CD4-positive, alpha-beta T cell treated with Interferon alpha-2 for 1 hour (primary cell): ENCODE results near the gene WDR81.
"Not testable (repeated sequence)": the region's sequence is repeated elsewhere in the genome, so short reads cannot be mapped to it uniquely, and the experiment has no call there.

Source experiments
- DNase-seq, 2 donors: peaks; one replicate each; pipeline ENCODE4 v3.0.0-alpha.2; 2020 to 2022

WDR81 gene

GRCh38 chr17:1755827-1756262, 31.3 kb downstream of the WDR81 start:
- DNase-seq = no peak

- DNase-seq = peak; percentile 17 to 49
Measured at GRCh38 chr17:1758807-1759206, 34.3 kb downstream of the WDR81 start.

GRCh38 chr17:1759529-1759928, 35.0 kb downstream of the WDR81 start:
- no peak for DNase-seq

DNA sequence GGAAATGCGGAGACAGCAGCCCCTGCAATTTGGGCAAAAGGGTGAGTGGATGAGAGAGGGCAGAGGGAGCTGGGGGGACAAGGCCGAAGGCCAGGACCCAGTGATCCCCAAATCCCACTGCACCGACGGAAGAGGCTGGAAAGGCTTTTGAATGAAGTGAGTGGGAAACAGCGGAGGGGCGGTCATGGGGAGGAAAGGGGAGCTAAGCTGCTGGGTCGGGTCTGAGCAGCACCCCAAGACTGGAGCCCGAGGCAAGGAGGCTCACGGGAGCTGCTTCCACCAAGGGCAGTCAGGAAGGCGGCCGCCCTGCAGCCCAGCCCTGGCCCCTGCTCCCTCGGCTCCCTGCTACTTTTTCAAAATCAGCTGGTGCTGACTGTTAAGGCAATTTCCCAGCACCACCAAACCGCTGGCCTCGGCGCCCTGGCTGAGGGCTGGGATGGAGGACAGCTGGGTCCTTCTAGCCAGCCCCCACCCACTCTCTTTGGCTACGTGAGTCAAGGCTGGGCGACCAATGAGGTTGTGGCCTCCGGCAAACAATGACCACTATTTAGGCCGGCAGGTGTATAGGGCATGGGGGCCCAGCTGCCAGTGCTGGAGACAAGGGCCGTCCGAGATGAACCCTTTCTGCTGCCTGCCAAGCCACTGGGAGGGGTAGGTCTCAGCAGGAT, 37.9 kb downstream of the WDR81 start:
- DNase-seq = no peak

GRCh38 chr17:1762901-1763898, 38.7 kb downstream of the WDR81 start:
- DNase-seq = no peak

- DNase-seq = peak; percentile 68 to 73
Measured at GRCh38 chr17:1764284-1764683, 39.8 kb downstream of the WDR81 start.

DNA sequence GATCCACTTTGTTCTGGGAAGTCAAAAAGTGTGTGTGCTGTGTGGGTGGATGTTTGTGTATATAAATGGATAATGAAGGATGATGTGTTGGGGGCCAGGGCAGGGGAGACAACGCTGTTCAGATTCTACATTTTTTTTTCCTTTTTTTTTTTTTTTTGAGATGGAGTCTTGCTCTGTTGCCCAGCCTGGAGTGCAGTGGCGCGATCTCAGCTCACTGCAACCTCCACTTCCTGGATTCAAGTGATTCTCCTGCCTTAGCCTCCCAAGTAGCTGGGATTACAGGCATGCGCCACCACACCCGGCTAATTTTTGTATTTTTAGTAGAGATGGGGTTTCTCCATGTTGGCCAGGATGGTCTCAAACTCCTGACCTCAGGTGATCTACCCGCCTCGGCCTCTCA, 40.2 kb downstream of the WDR81 start:
- DNase-seq = not testable (repeated sequence)

- no peak for DNase-seq
Measured at GRCh38 chr17:1765576-1765975, 41.1 kb downstream of the WDR81 start.

- no peak for DNase-seq
Measured at GRCh38 chr17:1766382-1767135, 42.1 kb downstream of the WDR81 start.

DNA sequence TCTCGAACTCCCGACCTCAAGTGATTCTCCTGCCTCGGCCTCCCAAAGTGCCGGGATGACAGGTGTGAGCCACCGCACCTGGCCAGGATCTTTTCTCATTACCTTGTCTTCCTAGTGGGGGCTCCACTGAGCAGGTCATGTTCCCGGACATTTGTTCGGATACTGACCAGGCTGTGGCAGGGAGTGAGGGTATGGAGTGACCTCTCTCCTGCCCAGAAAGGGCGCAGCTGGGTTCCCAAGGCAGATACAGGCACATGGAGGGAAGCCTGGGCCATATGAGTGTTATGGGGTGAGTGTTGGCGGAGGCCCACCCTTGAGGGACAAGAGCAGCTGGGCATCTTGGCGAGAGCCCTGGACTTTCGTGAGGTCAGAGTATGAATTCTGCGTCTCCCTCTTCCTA, 42.9 kb downstream of the WDR81 start:
- no peak for DNase-seq

- DNase-seq = no peak
Measured at GRCh38 chr17:1769822-1770477, 45.4 kb downstream of the WDR81 start.

DNA sequence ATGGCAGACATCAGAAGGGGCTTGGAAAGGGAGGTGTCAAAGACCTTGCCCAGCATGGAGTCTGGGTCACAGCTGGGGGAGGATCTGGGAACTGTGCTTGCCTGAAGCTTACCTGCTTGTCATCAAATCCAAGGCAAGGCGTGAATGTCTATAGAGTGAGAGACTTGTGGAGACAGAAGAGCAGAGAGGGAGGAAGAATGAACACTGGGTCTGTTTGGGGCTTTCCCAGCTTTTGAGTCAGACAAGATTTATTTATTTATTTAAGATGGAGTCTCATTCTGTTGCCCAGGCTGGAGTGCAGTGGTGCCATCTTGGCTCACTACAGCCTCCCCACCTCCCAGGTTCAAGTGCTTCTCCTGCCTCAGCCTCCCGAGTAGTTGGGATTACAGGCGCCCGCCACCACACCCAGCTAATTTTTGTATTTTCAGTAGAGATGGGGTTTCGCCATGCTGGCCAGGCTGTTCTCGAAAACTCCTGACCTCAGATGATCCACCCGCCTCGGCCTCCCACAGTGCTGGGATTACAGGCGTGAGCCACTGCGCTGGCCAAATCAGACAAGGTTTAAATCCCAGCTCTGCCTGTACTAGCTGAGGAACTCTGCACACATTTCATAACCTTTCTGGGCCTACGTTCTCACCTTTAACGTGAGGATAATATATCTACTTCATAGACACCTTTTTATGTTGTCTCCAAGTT, 48.6 kb downstream of the WDR81 start:
- DNase-seq = not testable (repeated sequence)

DNA sequence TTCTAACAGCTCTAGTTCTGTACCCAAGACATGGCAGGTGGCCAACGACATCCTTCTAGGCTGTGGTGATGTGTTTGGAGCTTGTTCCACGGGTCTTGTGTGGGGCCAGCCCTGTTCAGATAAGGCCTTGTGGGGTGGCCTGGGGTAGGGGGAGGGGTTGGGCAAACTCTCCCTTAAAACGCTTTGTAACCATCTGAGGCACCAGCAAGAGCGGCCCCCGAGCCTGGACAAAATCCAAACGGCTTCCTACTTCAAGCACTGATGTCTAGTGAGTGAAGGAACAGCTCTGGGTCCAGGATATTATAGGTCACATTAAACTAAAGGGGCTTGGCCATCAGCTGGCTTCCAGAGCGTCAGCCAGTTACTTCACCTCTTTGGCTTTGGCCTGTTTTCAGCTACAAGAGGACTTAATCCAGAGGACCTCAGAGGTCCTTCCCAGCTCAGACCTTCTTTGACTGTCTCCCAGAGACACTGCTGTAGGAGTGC, 49.2 kb downstream of the WDR81 start:
- DNase-seq = no peak

GRCh38 chr17:1774390-1775176, 50.1 kb downstream of the WDR81 start:
- no peak for DNase-seq

DNA sequence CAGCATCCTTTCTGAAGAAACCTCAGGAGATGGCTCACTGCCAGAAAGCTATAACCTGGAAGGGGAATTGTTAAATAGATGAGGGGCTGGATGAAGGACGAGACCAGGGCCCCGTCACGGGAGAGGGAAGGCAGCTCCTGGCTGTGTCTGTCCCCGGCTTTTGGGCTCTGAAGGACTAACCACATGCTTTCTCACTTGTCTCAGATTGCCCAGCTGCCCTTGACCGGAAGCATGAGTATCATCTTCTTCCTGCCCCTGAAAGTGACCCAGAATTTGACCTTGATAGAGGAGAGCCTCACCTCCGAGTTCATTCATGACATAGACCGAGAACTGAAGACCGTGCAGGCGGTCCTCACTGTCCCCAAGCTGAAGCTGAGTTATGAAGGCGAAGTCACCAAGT, 51.8 kb downstream of the WDR81 start:
- no peak for DNase-seq

DNA sequence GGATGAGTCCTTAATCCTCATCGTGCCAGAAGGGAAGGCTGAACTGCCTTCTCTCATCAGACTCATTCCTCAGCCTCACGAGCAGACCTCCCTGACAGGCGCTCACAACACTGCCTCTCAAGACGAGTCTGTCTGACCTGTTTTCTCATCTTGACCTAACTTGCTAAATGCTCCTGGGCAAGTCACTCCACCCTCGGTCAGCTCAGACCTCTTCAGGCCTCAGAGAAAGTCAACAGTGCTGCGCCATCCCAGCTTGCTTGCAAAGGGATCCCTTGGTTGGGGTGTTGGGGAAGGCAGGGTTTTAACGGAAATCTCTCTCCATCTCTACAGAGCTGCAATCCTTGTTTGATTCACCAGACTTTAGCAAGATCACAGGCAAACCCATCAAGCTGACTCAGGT, 52.4 kb downstream of the WDR81 start:
- DNase-seq = no peak

GRCh38 chr17:1779571-1780131, 55.1 kb downstream of the WDR81 start:
- no peak for DNase-seq

GRCh38 chr17:1782171-1782567, 57.7 kb downstream of the WDR81 start:
- DNase-seq = no peak

DNA sequence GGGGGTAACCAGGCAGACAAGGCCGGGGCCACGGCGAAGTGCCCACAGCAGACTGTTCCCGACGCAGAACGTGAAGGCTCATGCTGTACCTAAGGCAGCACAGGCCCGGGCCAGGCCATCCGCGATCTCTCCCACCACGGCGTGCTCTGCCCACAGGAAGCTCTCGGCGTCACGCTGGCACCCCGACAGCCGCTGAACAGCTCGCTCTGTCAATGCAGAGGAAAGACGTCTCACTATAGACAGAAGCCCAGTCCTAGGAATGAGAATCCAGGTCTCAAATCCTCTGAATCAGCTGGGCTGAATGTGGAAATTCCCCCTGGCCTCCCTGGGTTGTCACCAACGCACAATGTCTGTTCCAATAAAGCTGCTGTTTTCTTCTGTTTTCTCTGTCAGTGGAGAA, 58.8 kb downstream of the WDR81 start:
- DNase-seq = no peak

GRCh38 chr17:1783834-1784611, 59.5 kb downstream of the WDR81 start:
- DNase-seq = peak; percentile 37 to 71
